ENCODE results near the gene SLC12A7. TPM values are rescaled to one million over a fixed set of nuclear protein-coding genes. Genes with fewer than 3 reads are reported as not detected.

The SLC12A7 gene
- total and polyA plus RNA-seq, 2 of the 13 experiments (the other 11 are each of a cell fraction or from before 2014, with no cell fraction given), result 14.0 to 18.5 TPM

- no peak for TF ChIP-seq SRF (IDR thresholded peaks at IDR 0.05; ENCODE audit: low read depth, low read length)
- no peak for TF ChIP-seq ZNF552 (CRISPR knock-in tag; IDR thresholded peaks at IDR 0.05; ENCODE audit: borderline replicate concordance)
- TF ChIP-seq ATF6 (CRISPR knock-in tag; conservative IDR thresholded peaks at IDR 0.05), result no peak
- no peak for TF ChIP-seq AHDC1 (CRISPR knock-in tag; IDR thresholded peaks at IDR 0.05; ENCODE audit: borderline replicate concordance)
- Histone ChIP-seq H2AFZ (ENCODE audit: low read length) (no peak overlapping the region), H3K4me3 (replicated peaks in 1 of 3; ENCODE audit: insufficient read depth in 1 of 3, low read depth in 2 of 3, low read length in 3 of 3) (no peak overlapping the region), H4K20me1 (ENCODE audit: insufficient read depth, low read length) (no peaks in the 10 kb centered on the region), H3K4me1 (ENCODE audit: insufficient read depth, low read length) (no peaks in the 10 kb centered on the region), H3K9ac (ENCODE audit: insufficient read depth, low read depth, low read length) (no peak overlapping the region), H3K9me3 (ENCODE audit: low read length) (no peaks in the 10 kb centered on the region), H3K27ac (ENCODE audit: extremely low read length, insufficient read depth, low read length) (no peak overlapping the region), H3K27me3 (ENCODE audit: control insufficient read depth in 1 of 2, insufficient read depth in 2 of 2, low read length in 2 of 2) (peaks cover 2 to 4% of the 10 kb centered on the region in 2 experiments; a peak in 2 of 5 replicates), H3K36me3 (replicated peaks in 1 of 2; ENCODE audit: control insufficient read depth in 1 of 2, insufficient read depth in 2 of 2, low read length in 2 of 2) (no peaks in the 10 kb centered on the region), H3K79me2 (ENCODE audit: insufficient read depth, low read length) (no peaks in the 10 kb centered on the region), H3K4me2 (ENCODE audit: low read depth, low read length) (no peak overlapping the region)
- in situ Hi-C loops (cut with HindIII; ENCODE audit: extremely low pct_ligation_motif_present, low pct_unique_long_range_greater_than_20kb), result no loop called here
- no TSS peak for BruUV-seq (replicated peaks)
- ChIA-PET POLR2A (no interaction called here), CTCF (ENCODE audit: low intra/inter-chr PET ratio, low total read pairs) (no interaction called here)
- no peak for DNase-seq (ENCODE audit: low spot score)
- no peak for FAIRE-seq
- 82% methylated on average over 2 of the region's 14 CpGs for WGBS (ENCODE audit: low lambda C conversion rate)
- intact Hi-C loops (cut with micrococcal nuclease; ENCODE audit: unreplicated experiment), result no loop called here
- no peak for ATAC-seq
Observed at GRCh38 chr5:1032551-1033027, 79.3 kb downstream of the SLC12A7 start.
